HepG2 (cell line): ENCODE measurements around the gene TMED6. TPM values are rescaled to one million over a fixed set of nuclear protein-coding genes. Genes with fewer than 3 reads are reported as not detected.
A peak's percentile ranks its signal among the peaks of the same experiment; 100 is the strongest.

Experiments
- CHCHD3 ChIP-seq: sonication (generic); formaldehyde crosslinking; IDR thresholded peaks from 2 replicates; pipeline ENCODE4 v1.8.0; 2022; ENCODE audit warnings: mild to moderate bottlenecking, missing genetic modification reagents, moderate library complexity
- GZF1 ChIP-seq: sonication (generic); formaldehyde crosslinking; IDR thresholded peaks from 2 replicates; pipeline ENCODE4 v1.5.1; 2020; ENCODE audit warnings: mild to moderate bottlenecking, missing genetic modification reagents
- HMG20A ChIP-seq: IDR thresholded peaks from 2 replicates; pipeline ENCODE4 v1.6.1; 2016; ENCODE audit warnings: borderline replicate concordance
- IKZF4 ChIP-seq: sonication (generic); formaldehyde crosslinking; IDR thresholded peaks from 2 replicates; pipeline ENCODE4 v1.5.1; 2020; ENCODE audit warnings: borderline replicate concordance, mild to moderate bottlenecking, low read depth, missing genetic modification reagents; ENCODE audit errors: not compliant biosample characterization
- JARID2 ChIP-seq: sonication (generic); formaldehyde crosslinking; IDR thresholded peaks from 2 replicates; pipeline ENCODE4 v1.8.1; 2023; ENCODE audit warnings: missing genetic modification reagents, inconsistent platforms; ENCODE audit not compliant: insufficient replicate concordance
- MIER3 ChIP-seq: IDR thresholded peaks from 2 replicates; pipeline ENCODE4 v1.6.1; 2016; ENCODE audit warnings: missing compliant biosample characterization, borderline replicate concordance
- MTF2 ChIP-seq: sonication (generic); formaldehyde crosslinking; IDR thresholded peaks from 2 replicates; pipeline ENCODE4 v1.5.0; 2020; ENCODE audit warnings: missing genetic modification reagents, borderline replicate concordance
- SATB2 ChIP-seq: sonication (generic); formaldehyde crosslinking; IDR thresholded peaks from 2 replicates; pipeline ENCODE4 v1.5.0; 2020; ENCODE audit warnings: missing genetic modification reagents
- ZFP90 ChIP-seq: sonication (generic); formaldehyde crosslinking; IDR thresholded peaks from 2 replicates; pipeline ENCODE4 v1.8.0; 2022; ENCODE audit warnings: missing genetic modification reagents, mild to moderate bottlenecking, inconsistent platforms, borderline replicate concordance
- ZNF317 ChIP-seq: sonication (generic); formaldehyde crosslinking; IDR thresholded peaks from 2 replicates; pipeline ENCODE4 v1.5.0; 2020; ENCODE audit warnings: mild to moderate bottlenecking, missing genetic modification reagents
- ZNF563 ChIP-seq: sonication (generic); formaldehyde crosslinking; IDR thresholded peaks from 2 replicates; pipeline ENCODE4 v1.8.0; 2022; ENCODE audit warnings: mild to moderate bottlenecking, moderate library complexity, missing genetic modification reagents
- ZNF724P ChIP-seq: sonication (generic); formaldehyde crosslinking; IDR thresholded peaks from 2 replicates; pipeline ENCODE4 v1.8.0; 2022; ENCODE audit warnings: missing genetic modification reagents, borderline replicate concordance
- ZNF75D ChIP-seq: sonication (generic); formaldehyde crosslinking; IDR thresholded peaks from 2 replicates; pipeline ENCODE4 v1.8.1; 2023; ENCODE audit warnings: missing genetic modification reagents, mild to moderate bottlenecking, borderline replicate concordance
- polyA plus RNA-seq, 8 experiments: library from polyadenylated mRNA; depleted of rRNA in 3 of 8; stranded (reverse) in 7 of 8; unstranded in 1 of 8; fragments of >200 nt; fragmentation: Illumina TruSeq in 4 of 8; extraction: Trizol in 4 of 8; gene quantifications; 2 replicates each; pipeline versions ENCODE4 v1.2.1 to v1.2.3, GENCODE V29; 2011 to 2016; ENCODE audit warnings: low read depth in 4 of 8, missing spikeins in 1 of 8, mixed read lengths in 1 of 8; ENCODE audit not compliant: insufficient read depth in 1 of 8
- total RNA-seq, 5 experiments: library from RNA; depleted of rRNA; stranded (reverse); fragments of >200 nt; fragmentation: Illumina TruSeq; extraction: Trizol; gene quantifications; 2 replicates each; pipeline ENCODE4 v1.2.3, GENCODE V29; 2016; ENCODE audit warnings: low read depth in 1 of 5
- TF ChIP-seq, protein P1 (sequence below): IDR thresholded peaks from 2 replicates; pipeline ENCODE4 v1.6.1; 2012; ENCODE audit warnings: low read length, improper control_type of control experiment
- TF ChIP-seq, protein P2 (sequence below), 2 experiments: sonication (generic) in 1 of 2; formaldehyde crosslinking in 1 of 2; IDR thresholded peaks; 2 replicates each; pipeline versions ENCODE4 v1.5.1 to v1.6.1; 2011 to 2020; ENCODE audit warnings: borderline replicate concordance in 1 of 2, low read depth in 1 of 2, low read length in 1 of 2, mild to moderate bottlenecking in 1 of 2, missing genetic modification reagents in 1 of 2, moderate library complexity in 1 of 2
- TF ChIP-seq, protein P3 (sequence below): sonication (generic); formaldehyde crosslinking; IDR thresholded peaks from 2 replicates; pipeline ENCODE4 v1.5.0; 2020; ENCODE audit warnings: missing genetic modification reagents
- TF ChIP-seq, protein P4 (sequence below): sonication (generic); formaldehyde crosslinking; IDR thresholded peaks from 2 replicates; pipeline ENCODE4; 2020; ENCODE audit warnings: missing genetic modification reagents, mild to moderate bottlenecking, borderline replicate concordance
- TF ChIP-seq, protein P5 (sequence below): sonication (generic); formaldehyde crosslinking; IDR thresholded peaks from 2 replicates; pipeline ENCODE4 v1.5.1; 2020; ENCODE audit warnings: missing genetic modification reagents, mild to moderate bottlenecking, borderline replicate concordance

The TMED6 gene
- total and polyA plus RNA-seq, 2 of the 13 experiments (the other 11 are each of a cell fraction or from before 2014, with no cell fraction given), result 9.8 to 14.4 TPM

DNA sequence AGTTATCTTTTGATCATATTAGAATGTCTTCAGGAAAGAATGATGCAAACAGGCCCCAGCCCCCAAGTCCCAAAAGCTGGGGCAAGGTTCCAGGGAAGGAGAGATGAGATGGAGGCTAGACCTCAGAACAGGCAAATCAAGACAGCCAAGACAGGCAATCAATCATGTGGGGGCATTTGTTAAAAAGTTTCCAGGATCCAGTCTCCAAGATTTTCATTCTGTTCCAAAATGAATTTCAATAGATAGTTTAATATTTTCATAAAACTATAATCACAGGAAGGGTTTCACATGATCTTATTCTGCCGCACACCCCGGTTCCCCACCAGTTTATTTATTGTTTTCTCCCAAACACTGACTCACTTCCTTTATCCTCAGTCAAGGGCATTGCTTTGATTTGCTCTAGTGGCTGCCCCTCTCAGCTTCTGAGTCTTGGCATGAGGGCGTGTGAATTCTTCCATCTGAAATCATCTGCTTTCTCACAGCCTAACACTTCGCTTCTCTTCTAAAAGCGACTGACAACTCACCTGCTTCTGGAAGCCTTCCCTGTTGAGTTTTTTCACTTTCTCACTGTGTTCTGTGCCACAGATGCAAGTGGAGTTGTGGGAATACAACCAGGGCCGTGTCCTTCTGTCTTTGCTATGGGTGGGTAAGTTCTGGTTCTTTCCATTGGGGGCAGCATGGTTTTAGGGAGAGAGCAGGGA, 46.4 kb upstream of the TMED6 start (continued):
- TF ChIP-seq MTF2 (CRISPR knock-in tag), result no peak
- TF ChIP-seq SATB2 (CRISPR knock-in tag), result no peak
- TF ChIP-seq JARID2 (CRISPR knock-in tag), result no peak
- TF ChIP-seq ZNF317 (CRISPR knock-in tag), result no peak
- TF ChIP-seq, protein P1, sequence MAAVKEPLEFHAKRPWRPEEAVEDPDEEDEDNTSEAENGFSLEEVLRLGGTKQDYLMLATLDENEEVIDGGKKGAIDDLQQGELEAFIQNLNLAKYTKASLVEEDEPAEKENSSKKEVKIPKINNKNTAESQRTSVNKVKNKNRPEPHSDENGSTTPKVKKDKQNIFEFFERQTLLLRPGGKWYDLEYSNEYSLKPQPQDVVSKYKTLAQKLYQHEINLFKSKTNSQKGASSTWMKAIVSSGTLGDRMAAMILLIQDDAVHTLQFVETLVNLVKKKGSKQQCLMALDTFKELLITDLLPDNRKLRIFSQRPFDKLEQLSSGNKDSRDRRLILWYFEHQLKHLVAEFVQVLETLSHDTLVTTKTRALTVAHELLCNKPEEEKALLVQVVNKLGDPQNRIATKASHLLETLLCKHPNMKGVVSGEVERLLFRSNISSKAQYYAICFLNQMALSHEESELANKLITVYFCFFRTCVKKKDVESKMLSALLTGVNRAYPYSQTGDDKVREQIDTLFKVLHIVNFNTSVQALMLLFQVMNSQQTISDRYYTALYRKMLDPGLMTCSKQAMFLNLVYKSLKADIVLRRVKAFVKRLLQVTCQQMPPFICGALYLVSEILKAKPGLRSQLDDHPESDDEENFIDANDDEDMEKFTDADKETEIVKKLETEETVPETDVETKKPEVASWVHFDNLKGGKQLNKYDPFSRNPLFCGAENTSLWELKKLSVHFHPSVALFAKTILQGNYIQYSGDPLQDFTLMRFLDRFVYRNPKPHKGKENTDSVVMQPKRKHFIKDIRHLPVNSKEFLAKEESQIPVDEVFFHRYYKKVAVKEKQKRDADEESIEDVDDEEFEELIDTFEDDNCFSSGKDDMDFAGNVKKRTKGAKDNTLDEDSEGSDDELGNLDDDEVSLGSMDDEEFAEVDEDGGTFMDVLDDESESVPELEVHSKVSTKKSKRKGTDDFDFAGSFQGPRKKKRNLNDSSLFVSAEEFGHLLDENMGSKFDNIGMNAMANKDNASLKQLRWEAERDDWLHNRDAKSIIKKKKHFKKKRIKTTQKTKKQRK, result no peak
- no peak for TF ChIP-seq ZNF75D (CRISPR knock-in tag)
- no peak for TF ChIP-seq GZF1
- TF ChIP-seq MIER3 (CRISPR knock-in tag), result 0 out of 2 replicates have a peak, but pooled peaks have one; percentile 46
- TF ChIP-seq ZNF724P (CRISPR knock-in tag), result no peak
- TF ChIP-seq IKZF4 (CRISPR knock-in tag), result no peak
- TF ChIP-seq, protein P2, sequence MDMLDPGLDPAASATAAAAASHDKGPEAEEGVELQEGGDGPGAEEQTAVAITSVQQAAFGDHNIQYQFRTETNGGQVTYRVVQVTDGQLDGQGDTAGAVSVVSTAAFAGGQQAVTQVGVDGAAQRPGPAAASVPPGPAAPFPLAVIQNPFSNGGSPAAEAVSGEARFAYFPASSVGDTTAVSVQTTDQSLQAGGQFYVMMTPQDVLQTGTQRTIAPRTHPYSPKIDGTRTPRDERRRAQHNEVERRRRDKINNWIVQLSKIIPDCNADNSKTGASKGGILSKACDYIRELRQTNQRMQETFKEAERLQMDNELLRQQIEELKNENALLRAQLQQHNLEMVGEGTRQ (IDR thresholded peaks at IDR 0.05; ENCODE audit: low read depth, low read length), result no peak
- TF ChIP-seq, protein P2 (CRISPR knock-in tag; IDR thresholded peaks at IDR 0.05; ENCODE audit: borderline replicate concordance), result no peak
- TF ChIP-seq, protein P3, sequence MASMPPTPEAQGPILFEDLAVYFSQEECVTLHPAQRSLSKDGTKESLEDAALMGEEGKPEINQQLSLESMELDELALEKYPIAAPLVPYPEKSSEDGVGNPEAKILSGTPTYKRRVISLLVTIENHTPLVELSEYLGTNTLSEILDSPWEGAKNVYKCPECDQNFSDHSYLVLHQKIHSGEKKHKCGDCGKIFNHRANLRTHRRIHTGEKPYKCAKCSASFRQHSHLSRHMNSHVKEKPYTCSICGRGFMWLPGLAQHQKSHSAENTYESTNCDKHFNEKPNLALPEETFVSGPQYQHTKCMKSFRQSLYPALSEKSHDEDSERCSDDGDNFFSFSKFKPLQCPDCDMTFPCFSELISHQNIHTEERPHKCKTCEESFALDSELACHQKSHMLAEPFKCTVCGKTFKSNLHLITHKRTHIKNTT, result no peak
- TF ChIP-seq, protein P4, sequence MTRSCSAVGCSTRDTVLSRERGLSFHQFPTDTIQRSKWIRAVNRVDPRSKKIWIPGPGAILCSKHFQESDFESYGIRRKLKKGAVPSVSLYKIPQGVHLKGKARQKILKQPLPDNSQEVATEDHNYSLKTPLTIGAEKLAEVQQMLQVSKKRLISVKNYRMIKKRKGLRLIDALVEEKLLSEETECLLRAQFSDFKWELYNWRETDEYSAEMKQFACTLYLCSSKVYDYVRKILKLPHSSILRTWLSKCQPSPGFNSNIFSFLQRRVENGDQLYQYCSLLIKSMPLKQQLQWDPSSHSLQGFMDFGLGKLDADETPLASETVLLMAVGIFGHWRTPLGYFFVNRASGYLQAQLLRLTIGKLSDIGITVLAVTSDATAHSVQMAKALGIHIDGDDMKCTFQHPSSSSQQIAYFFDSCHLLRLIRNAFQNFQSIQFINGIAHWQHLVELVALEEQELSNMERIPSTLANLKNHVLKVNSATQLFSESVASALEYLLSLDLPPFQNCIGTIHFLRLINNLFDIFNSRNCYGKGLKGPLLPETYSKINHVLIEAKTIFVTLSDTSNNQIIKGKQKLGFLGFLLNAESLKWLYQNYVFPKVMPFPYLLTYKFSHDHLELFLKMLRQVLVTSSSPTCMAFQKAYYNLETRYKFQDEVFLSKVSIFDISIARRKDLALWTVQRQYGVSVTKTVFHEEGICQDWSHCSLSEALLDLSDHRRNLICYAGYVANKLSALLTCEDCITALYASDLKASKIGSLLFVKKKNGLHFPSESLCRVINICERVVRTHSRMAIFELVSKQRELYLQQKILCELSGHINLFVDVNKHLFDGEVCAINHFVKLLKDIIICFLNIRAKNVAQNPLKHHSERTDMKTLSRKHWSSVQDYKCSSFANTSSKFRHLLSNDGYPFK (CRISPR knock-in tag), result no peak
- TF ChIP-seq CHCHD3, result no peak
- TF ChIP-seq ZNF563, result no peak
- peak; percentile 59; the same call in 1 of the 2 replicates for TF ChIP-seq HMG20A (CRISPR knock-in tag)
- TF ChIP-seq ZFP90 (CRISPR knock-in tag), result no peak; the same call in 1 of the 2 replicates
- TF ChIP-seq, protein P5, sequence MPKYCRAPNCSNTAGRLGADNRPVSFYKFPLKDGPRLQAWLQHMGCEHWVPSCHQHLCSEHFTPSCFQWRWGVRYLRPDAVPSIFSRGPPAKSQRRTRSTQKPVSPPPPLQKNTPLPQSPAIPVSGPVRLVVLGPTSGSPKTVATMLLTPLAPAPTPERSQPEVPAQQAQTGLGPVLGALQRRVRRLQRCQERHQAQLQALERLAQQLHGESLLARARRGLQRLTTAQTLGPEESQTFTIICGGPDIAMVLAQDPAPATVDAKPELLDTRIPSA, result no peak
